Measurements from ENCODE around the gene ZNF407. TPM values are rescaled to one million over a fixed set of nuclear protein-coding genes. Genes with fewer than 3 reads are reported as not detected.

Gene ZNF407
- total RNA-seq, 1 donor = 16.6 TPM

DNA sequence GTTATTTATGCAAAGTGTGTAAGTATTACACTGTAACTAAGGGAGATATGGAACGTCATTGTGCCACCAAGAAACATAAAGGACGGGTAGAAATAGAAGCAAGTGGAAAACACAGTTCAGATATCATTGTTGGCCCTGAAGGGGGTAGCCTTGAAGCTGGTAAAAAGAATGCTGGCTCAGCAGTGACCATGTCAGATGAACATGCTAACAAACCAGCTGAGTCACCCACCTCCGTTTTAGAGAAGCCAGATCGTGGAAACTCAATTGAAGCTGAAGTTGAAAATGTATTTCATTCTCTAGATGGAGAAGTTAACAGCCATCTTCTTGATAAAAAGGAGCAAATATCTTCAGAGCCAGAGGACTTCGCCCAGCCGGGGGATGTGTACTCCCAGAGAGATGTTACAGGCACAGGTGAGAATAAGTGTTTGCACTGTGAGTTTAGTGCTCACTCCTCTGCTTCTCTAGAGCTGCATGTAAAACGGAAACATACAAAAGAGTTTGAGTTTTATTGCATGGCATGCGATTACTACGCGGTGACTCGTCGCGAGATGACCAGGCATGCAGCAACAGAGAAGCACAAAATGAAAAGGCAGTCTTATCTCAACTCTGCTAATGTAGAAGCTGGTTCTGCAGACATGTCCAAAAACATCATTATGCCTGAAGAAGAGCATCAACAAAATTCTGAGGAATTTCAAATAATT, 36.1 kb downstream of the ZNF407 start:
- no peak for TF ChIP-seq CTCF (IDR thresholded peaks at IDR 0.05; ENCODE audit: extremely low read depth, low read depth, low read length)
- peaks cover 3% of the 10 kb centered on the region for H3K36me3 ChIP-seq (ENCODE audit: insufficient read depth, low read length)
- DNase-seq (ENCODE audit: insufficient read length, low spot score, missing footprints) = no peak
- no peak overlapping the region for H3K4me2 ChIP-seq (ENCODE audit: insufficient read depth, low read length)
- H3K9me3 ChIP-seq (ENCODE audit: low read depth, low read length) = no peaks in the 10 kb centered on the region
- no peaks in the 10 kb centered on the region for H3K27me3 ChIP-seq (ENCODE audit: insufficient read depth, low read length)
- no peak overlapping the region for H3K4me3 ChIP-seq (ENCODE audit: insufficient read depth, low read length)
- H3K79me2 ChIP-seq (ENCODE audit: insufficient read depth, low read length) = no peaks in the 10 kb centered on the region
- no peaks in the 10 kb centered on the region for H3K4me1 ChIP-seq (ENCODE audit: insufficient read depth, low read length)
- no peak overlapping the region for H3K27ac ChIP-seq (ENCODE audit: low read depth, low read length)
- no peak overlapping the region for H2AFZ ChIP-seq (ENCODE audit: low read length)
- no peaks in the 10 kb centered on the region for H4K20me1 ChIP-seq (ENCODE audit: insufficient read depth, low read length)

DNA sequence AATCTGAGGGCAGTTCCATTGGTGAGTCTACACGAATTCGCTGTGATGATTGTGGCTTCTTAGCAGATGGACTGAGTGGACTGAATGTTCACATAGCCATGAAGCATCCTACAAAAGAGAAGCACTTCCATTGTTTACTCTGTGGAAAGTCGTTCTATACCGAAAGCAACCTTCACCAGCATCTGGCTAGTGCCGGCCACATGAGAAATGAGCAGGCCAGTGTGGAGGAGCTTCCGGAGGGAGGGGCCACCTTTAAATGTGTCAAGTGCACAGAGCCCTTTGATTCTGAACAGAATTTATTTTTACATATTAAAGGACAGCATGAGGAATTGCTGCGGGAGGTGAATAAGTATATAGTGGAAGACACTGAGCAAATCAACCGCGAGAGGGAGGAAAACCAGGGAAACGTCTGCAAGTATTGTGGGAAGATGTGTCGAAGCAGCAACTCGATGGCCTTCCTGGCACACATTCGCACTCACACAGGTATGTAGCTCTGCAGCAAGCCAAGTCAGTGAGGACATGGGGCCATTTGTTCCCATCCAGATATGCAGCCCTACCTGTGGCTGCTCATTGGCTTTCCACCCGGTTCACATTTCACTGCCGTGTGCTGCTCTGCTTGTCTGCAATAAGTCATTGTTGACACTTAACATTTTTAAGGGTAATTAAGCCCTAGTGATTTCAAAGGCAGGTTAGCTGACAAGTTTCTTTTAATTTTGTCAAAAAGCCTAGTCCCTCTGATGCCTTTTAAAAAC, 37.7 kb downstream of the ZNF407 start:
- H3K27me3 ChIP-seq (ENCODE audit: insufficient read depth, low read length) = no peaks in the 10 kb centered on the region
- no peaks in the 10 kb centered on the region for H3K79me2 ChIP-seq (ENCODE audit: insufficient read depth, low read length)
- DNase-seq (ENCODE audit: insufficient read length, low spot score, missing footprints) = no peak
- H3K4me2 ChIP-seq (ENCODE audit: insufficient read depth, low read length) = no peak overlapping the region
- TF ChIP-seq CTCF (IDR thresholded peaks at IDR 0.05; ENCODE audit: extremely low read depth, low read depth, low read length) = no peak
- H4K20me1 ChIP-seq (ENCODE audit: insufficient read depth, low read length) = no peaks in the 10 kb centered on the region
- H3K4me1 ChIP-seq (ENCODE audit: insufficient read depth, low read length) = no peaks in the 10 kb centered on the region
- H3K9me3 ChIP-seq (ENCODE audit: low read depth, low read length) = no peaks in the 10 kb centered on the region
- H3K4me3 ChIP-seq (ENCODE audit: insufficient read depth, low read length) = no peak overlapping the region
- peaks cover 3% of the 10 kb centered on the region for H3K36me3 ChIP-seq (ENCODE audit: insufficient read depth, low read length)
- H3K27ac ChIP-seq (ENCODE audit: low read depth, low read length) = no peak overlapping the region
- no peak overlapping the region for H2AFZ ChIP-seq (ENCODE audit: low read length)

DNA sequence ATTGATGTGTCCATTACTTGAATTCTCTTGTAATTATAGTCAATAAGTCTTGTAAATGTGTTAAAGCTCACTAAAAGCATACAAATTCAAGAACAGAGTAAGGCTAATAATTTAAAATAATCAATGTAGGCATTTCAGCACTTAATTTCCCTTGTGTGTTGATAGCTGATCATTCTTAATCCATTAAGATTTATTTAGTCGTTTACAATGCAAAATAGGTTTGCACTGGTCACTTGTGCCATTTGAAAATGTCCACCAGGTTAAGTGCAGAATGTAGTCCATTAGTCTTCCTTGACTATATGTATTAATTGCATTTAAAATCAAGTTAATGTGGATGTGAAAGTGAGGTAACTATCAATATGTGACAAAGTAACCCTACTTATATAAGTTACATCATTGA, 39.4 kb downstream of the ZNF407 start:
- Histone ChIP-seq H4K20me1 (ENCODE audit: insufficient read depth, low read length) (no peaks in the 10 kb centered on the region), H3K27ac (ENCODE audit: low read depth, low read length) (no peak overlapping the region), H3K4me1 (ENCODE audit: insufficient read depth, low read length) (no peaks in the 10 kb centered on the region), H3K36me3 (ENCODE audit: insufficient read depth, low read length) (peaks cover 2% of the 10 kb centered on the region), H3K4me3 (ENCODE audit: insufficient read depth, low read length) (no peak overlapping the region), H3K27me3 (ENCODE audit: insufficient read depth, low read length) (no peaks in the 10 kb centered on the region), H2AFZ (ENCODE audit: low read length) (no peak overlapping the region), H3K4me2 (ENCODE audit: insufficient read depth, low read length) (no peak overlapping the region), H3K9me3 (ENCODE audit: low read depth, low read length) (no peaks in the 10 kb centered on the region), H3K79me2 (ENCODE audit: insufficient read depth, low read length) (no peaks in the 10 kb centered on the region)
- DNase-seq (ENCODE audit: insufficient read length, low spot score, missing footprints) = no peak
- no peak for TF ChIP-seq CTCF (IDR thresholded peaks at IDR 0.05; ENCODE audit: extremely low read depth, low read depth, low read length)

GRCh38 chr18:74638210-74638609, 40.5 kb downstream of the ZNF407 start:
- Histone ChIP-seq H3K36me3 (ENCODE audit: insufficient read depth, low read length) (no peaks in the 10 kb centered on the region), H3K27ac (ENCODE audit: low read depth, low read length) (no peak overlapping the region), H3K4me2 (ENCODE audit: insufficient read depth, low read length) (no peak overlapping the region), H3K27me3 (ENCODE audit: insufficient read depth, low read length) (no peaks in the 10 kb centered on the region), H3K4me3 (ENCODE audit: insufficient read depth, low read length) (no peak overlapping the region), H3K9me3 (ENCODE audit: low read depth, low read length) (no peaks in the 10 kb centered on the region), H3K79me2 (ENCODE audit: insufficient read depth, low read length) (no peaks in the 10 kb centered on the region), H2AFZ (ENCODE audit: low read length) (no peak overlapping the region), H3K4me1 (ENCODE audit: insufficient read depth, low read length) (no peaks in the 10 kb centered on the region), H4K20me1 (ENCODE audit: insufficient read depth, low read length) (no peaks in the 10 kb centered on the region)
- DNase-seq (ENCODE audit: insufficient read length, low spot score, missing footprints) = no peak
- no peak for TF ChIP-seq CTCF (IDR thresholded peaks at IDR 0.05; ENCODE audit: extremely low read depth, low read depth, low read length)

Data from osteoblast (primary cell).